SK-MEL-5 (cell line): ENCODE measurements around the gene DGLUCY. TPM values are rescaled to one million over a fixed set of nuclear protein-coding genes. Genes with fewer than 3 reads are reported as not detected.
"Not testable (repeated sequence)": the region's sequence is repeated elsewhere in the genome, so short reads cannot be mapped to it uniquely, and the experiment has no call there.

Experiments used
- DNase-seq: peaks from one replicate; pipeline ENCODE4 v3.0.0-alpha.2; 2016; ENCODE audit warnings: low read depth, low spot score
- in situ Hi-C: cut with HindIII; loops from 2 replicates; pipeline ENCODE4 v1.10.0; 2016; ENCODE audit warnings: low sequenced_read_pairs, high pct_unique_total_duplicates, low pct_unique_long_range_greater_than_20kb
- total RNA-seq: library from RNA; depleted of rRNA; stranded (reverse); fragments of >200 nt; shearing (Covaris generic); gene quantifications from 2 replicates; pipeline ENCODE4 v1.2.3, GENCODE V29; 2014

Gene DGLUCY
- total RNA-seq, 1 experiment from 2014 or later, result 10.1 TPM

GRCh38 chr14:91252871-91253794, 139.3 kb downstream of the DGLUCY start:
- in situ Hi-C loops, result no loop called here
- no peak for DNase-seq

GRCh38 chr14:91253795-91254323, 140.0 kb downstream of the DGLUCY start:
- in situ Hi-C loops, result no loop called here
- DNase-seq, result no peak

- in situ Hi-C loops, result no loop called here
Measured at GRCh38 chr14:91254461-91254860, 140.6 kb downstream of the DGLUCY start.

GRCh38 chr14:91255026-91255695, 141.3 kb downstream of the DGLUCY start:
- in situ Hi-C loops, result no loop called here
- no peak for DNase-seq

More at GRCh38 chr14:91254461-91254860, 140.6 kb downstream of the DGLUCY start:
- DNase-seq, result no peak

- in situ Hi-C loops, result no loop called here
- DNase-seq, result no peak
Measured at GRCh38 chr14:91256661-91257060, 142.8 kb downstream of the DGLUCY start.

GRCh38 chr14:91257328-91258010, 143.6 kb downstream of the DGLUCY start:
- DNase-seq, result no peak

GRCh38 chr14:91258011-91258618, 144.2 kb downstream of the DGLUCY start:
- in situ Hi-C loops, result no loop called here
- no peak for DNase-seq

More at GRCh38 chr14:91257328-91258010, 143.6 kb downstream of the DGLUCY start:
- in situ Hi-C loops, result no loop called here

- in situ Hi-C loops, result no loop called here
- DNase-seq, result no peak
Measured at GRCh38 chr14:91258876-91259275, 145.0 kb downstream of the DGLUCY start.

GRCh38 chr14:91261115-91261514, 147.2 kb downstream of the DGLUCY start:
- in situ Hi-C loops, result no loop called here
- no peak for DNase-seq

- in situ Hi-C loops, result no loop called here
- DNase-seq, result no peak
Measured at GRCh38 chr14:91261986-91262549, 148.2 kb downstream of the DGLUCY start.

GRCh38 chr14:91263329-91263728, 149.5 kb downstream of the DGLUCY start:
- in situ Hi-C loops, result no loop called here
- no peak for DNase-seq

- DNase-seq, result no peak
- in situ Hi-C loops, result no loop called here
Measured at GRCh38 chr14:91264151-91265150, 150.6 kb downstream of the DGLUCY start.

GRCh38 chr14:91265404-91265803, 151.5 kb downstream of the DGLUCY start:
- in situ Hi-C loops, result no loop called here
- no peak for DNase-seq

- in situ Hi-C loops, DNase-seq: not testable (repeated sequence)
Measured at GRCh38 chr14:91266276-91266675, 152.4 kb downstream of the DGLUCY start.

- in situ Hi-C loops, result no loop called here
Measured at GRCh38 chr14:91267965-91268437, 154.1 kb downstream of the DGLUCY start.

More at GRCh38 chr14:91267965-91268437, 154.1 kb downstream of the DGLUCY start:
- no peak for DNase-seq
